HG03139 (cell line): ENCODE data around the gene SMOC2.

ENCODE experiments used
- ATAC-seq: cut with Tn5 transposase; IDR thresholded peaks from one replicate; pipeline ENCODE4 v1.9.1; 2021; ENCODE audit not compliant: unreplicated experiment

The SMOC2 gene

DNA sequence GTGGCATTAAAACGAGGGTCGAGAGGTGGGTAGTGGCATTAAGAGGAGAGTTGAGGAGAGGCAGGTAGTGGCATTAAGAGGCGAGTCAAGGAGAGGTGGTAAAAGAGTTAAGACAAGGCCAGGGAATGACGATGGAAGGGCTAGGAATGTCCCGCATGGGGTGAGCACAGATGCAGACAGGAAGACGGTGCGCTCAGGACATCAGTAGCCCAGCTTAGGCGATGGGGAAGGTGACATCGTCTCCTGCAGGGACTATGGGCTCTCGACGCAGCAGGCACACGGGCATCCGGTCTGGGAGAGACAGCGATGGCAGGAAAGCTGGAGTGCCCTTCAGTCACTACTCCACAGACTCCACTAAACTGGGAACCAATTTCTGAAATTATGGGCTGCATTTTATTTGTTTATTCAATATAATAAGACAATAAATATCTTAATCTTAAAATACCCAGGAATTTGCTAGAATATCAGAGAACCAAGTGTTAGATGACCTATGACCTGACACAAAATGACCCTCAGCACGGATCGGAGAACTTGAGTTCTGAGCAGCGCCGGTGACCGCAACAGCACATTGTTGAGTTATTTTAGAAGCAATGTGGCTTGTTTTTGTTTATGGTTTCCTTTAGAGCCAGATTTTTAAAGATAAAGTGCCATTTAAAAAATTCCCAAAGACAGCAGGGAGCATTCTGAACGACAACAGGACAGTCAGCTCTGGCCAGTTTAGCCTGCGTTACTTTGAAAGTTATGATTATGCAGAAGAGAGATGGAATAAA lies 177.7 kb downstream of the SMOC2 start:
- no peak for ATAC-seq

DNA sequence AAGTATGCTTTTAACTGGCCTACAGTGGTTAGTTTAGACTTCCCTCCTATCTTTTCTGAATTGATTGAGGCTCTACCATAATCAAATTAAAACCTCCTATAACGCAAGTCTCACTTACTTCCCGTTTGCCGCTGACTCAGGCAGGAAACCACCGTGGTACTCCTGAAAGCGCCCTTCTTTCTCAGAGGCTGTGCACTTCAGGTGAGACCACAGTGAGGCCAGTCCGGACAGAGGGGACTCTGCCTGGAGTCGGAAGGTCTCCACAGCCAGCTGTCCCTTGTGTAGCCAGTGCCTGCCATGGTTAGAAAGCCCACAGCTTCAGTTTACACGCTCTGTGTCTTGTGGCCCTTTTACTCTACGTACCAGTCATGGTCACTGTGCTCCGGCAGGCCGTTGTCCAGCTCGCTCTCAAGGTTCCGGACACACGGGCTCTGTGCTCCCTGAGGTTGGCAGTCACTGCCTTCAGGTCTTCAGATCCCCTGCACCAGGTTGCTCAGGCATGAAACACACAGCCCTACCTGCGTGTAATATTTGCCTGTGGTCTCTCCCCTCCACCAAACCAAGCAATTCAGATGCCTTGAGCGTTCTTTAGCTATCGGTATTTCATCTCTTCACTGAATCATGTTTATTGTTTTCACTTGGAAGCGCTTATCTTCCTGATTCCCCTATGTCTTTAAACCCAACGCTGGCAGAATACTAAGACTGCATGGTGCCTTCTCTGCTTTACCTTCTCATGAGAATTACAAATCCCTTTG lies 178.8 kb downstream of the SMOC2 start:
- ATAC-seq: no peak

DNA sequence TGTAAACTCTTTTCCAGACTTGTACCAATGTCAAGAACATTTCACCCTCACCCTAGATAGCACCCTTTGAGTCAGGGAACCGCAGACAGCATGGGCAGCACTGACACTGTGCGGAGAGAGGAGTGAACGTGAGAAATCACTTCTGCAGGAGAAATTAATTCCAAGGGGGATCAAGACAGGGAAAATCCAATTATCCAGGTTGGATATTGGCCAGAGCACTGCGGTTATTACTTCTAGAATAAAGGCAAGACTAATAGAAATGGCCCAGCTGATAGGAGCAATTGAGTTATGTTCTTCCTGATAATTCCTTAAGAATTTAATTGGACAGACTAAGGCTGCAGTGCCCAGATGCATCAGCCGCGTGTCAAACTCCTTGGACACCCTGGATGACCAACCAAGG lies 179.6 kb downstream of the SMOC2 start:
- ATAC-seq: no peak

DNA sequence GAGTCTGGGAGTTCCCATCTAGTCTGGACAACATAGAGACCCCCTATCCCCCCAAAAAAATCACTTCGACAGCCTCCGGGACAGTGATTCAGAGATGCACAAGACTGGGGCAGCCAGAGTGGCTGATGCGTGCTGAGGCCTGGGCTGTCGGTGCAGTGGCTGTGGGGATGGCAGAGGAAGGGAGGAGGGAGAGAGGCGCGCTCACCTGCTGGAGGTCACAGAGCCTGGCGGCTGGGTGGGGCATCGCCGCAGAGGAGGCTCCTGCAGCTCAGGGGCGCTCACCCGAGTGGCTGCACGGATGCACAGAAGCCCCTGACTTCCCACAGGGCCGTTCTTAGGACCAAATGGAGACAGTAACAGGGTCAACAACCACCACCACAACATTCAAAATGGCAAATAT lies 182.8 kb downstream of the SMOC2 start:
- ATAC-seq: no peak

DNA sequence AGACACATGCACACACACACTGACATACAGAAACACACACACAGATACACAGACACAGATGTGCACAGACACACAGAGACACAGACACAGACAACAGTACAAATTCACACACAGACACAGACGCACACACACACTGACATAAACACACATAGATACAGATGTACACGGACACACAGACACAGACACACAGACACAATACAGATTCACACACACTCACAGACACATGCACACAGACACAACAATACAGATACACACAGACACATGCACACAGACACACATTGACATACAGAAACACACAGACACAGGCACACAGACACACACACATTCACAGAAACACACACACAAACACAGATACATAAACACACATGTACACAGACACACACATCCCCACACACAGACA lies 183.6 kb downstream of the SMOC2 start:
- ATAC-seq: no peak

DNA sequence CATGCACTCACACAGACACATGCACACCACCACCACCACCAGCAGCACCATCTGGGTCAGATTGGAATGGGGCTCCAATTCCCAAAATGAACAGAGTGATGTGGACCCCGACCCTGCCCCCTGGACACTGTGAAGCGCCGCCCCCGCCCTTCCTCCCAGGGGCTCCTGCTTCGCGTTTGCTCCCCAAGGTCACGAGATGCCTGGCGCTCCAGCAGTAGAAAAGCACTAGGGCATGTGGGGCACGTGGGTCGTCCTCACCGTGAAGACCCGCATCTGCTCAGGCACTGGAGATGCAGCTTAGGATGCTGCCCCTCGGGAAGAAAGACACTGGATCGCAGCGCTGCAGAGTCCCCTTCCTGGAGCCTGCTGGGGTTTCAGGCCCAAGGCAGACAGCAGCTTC lies 184.0 kb downstream of the SMOC2 start:
- ATAC-seq: no peak

DNA sequence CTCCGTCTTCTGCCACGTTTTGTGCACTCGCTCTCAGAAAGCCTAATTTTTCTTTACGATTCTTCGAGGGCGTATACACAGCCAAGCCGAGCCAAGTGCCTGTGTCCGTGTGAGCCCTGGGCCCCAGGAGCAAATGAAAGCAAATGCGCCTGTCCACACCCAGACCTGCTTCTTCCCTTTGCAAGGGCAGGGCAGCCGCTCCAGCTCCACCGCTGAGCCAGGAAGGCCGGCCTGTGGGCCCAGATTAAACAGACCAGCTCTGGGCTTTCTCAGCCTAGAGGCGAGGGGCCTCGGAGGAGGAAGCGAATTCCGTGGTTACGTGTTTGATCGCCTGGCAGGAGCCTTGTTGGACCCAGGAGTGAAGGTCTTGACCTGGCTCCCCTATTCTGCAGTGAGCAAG lies 184.6 kb downstream of the SMOC2 start:
- no peak for ATAC-seq

DNA sequence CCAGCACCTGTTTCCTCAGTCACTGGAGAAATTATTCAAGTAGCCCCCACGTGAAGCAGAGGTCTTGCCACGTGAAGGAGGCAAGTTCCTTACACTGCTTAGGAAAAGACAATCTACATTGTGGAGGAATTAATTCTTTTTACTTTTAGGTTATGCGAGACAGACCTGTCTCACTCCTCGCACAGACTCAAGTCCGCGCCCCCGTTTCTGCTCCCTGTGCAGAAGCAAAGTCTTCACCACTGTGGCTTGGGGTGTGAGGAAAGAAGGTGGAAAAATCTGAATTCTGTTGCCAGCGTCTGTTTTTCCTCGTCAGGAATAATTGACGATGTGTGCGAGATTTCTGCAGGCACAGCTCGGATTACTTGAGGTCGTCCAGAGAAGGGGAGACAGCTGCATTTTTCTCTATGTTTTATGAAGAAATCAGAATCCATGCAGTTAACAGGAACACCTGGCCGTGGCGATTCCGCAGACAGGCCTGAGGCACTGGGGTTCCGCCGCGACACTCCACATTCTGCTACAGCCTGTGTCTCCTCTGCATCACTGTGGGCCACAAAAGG lies 185.1 kb downstream of the SMOC2 start:
- ATAC-seq: no peak

DNA sequence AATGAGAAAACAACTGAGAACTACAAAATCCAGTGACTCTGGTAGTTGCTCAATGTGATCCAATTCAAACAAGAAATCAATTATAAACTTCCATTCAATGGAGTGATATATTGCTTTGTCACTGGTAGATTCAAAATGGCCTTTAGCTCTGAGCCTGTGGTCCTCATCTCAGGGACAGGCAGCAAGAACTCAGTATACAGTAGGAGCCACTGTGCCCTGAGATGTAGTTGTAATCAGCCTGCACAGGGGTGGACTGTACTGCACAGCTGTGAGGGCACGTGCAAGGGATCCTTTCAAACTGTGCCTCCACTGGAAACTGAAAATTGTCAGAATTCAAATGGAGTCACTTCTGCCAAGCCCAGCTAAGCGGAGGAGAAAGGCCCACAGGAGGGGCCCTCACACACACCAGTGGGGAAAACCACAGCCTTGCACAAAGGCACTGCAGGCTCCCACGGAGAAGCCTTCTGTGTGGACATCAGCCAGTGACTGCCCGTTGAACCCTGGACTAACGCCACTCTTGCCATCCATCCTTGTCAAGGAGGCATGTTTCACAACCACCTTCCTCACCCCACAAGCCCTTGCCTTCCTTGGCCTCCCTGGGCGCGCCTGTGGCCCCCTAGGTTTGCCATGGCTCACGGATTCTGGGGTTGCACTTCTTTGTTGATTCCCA lies 186.7 kb downstream of the SMOC2 start:
- ATAC-seq: no peak

DNA sequence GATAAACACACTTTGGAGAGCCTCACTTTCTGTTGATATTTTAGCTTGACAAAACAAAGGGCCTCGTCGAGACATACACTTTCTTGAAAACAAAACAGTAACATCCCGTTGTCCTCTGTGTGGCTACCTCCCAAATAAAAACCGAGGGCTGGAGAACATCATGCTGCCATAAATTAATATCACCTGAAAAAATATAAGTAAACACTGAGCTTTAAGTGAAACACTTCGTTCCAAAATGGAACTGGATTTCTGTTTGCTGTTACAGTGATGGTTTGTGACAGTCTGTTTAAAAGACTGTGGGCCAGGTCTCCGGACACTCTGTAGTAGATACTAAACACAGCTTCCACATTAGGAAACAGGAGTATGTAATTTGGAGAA lies 187.2 kb downstream of the SMOC2 start:
- no peak for ATAC-seq

DNA sequence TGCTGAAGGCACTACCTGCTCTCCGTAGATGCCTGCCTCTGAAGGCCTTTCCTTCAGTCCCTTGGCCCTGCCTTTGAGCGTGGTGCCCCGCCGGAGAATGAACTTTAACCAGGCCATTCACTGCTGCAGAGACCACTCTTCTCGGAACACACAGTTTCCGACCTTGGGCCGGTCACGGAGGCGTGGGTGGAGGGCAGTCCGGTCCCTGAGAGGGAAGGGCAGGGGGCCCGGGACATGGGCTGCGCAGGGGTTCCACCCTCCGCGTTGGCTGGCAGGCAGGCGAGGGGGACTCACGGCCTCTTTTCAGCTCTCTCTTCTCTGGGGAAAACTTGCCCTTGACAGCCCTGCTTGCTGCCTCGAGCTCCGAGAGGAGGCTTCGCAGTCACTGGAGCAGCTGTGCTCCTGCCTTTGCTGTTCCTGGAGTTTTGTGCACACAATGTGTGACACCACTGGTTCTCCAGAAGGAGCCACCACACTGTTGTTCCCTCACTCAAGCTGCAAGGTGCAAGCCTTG lies 187.8 kb downstream of the SMOC2 start:
- no peak for ATAC-seq

DNA sequence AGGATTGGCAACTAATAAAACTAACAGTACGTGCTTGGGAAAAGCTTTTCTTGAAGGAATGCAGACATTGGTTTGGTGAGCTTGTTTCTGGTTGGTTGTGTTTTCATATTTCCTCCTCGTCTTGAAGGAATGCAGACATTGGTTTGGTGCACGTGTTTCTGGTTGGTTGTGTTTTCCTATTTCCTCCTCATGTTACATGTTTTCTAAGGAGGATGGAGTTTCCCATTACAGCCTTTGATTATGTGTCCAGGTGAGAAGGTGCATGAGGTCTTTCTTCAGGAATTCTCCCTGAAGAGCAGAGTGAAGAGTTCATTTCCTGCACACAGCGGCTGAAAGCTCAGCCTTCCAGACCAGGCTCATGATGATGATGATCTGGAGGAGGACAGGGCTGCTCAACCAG lies 190.6 kb downstream of the SMOC2 start:
- no peak for ATAC-seq

DNA sequence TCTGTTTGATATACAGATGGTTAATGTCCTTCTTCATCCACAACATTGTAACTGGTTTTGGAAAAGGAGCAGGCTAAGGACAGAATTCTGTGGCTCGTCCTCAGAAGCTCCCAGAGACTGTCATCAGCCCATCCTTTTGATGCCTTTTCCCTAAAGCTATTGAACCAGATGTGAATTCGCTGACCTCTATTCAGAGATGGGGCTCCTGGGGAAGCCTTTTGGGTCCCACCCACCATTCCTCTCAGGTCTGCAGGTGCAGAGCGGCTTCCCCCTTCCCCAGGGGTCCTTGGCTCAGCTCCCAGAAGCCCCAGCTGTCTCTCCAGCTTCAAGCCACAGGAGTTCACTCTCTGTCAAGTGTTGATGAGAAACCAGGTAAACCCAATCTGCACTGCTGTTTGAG lies 191.7 kb downstream of the SMOC2 start:
- no peak for ATAC-seq

DNA sequence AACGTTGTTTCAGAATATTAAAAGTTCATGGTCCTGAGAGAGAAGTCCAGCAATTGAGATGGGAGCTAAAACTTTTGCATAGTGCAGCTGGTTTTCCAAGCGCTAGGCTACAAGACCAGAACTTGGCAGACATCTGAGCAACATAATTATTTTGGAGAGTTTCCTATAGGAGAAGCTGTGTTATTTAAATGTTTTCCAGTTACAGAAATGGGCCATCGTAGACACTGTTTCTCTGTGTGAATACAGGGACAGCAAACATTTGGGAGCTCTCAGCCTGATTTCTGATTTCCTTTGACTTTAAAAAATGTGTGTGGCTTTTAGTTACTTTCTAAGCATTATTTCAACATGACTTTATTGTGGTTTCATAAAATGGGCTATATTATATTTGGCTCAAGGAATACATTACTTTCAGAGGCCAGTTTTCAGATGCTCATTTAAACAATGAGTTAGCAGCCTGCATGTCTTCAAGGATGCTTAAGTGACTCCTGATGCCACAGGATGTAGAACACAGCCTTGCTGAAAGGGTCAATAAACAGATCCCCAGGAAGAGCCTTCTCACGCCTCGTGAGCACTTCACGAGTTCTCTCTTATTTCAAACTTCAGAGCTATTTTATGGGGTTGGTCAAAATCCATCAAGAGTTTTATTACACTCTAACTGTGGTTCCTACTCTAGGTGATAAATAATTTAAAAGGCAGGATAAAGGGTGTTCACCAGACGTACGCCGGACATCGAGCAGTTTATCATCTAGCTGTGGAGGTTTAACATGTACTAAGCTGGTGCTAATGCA lies 193.8 kb downstream of the SMOC2 start:
- no peak for ATAC-seq

DNA sequence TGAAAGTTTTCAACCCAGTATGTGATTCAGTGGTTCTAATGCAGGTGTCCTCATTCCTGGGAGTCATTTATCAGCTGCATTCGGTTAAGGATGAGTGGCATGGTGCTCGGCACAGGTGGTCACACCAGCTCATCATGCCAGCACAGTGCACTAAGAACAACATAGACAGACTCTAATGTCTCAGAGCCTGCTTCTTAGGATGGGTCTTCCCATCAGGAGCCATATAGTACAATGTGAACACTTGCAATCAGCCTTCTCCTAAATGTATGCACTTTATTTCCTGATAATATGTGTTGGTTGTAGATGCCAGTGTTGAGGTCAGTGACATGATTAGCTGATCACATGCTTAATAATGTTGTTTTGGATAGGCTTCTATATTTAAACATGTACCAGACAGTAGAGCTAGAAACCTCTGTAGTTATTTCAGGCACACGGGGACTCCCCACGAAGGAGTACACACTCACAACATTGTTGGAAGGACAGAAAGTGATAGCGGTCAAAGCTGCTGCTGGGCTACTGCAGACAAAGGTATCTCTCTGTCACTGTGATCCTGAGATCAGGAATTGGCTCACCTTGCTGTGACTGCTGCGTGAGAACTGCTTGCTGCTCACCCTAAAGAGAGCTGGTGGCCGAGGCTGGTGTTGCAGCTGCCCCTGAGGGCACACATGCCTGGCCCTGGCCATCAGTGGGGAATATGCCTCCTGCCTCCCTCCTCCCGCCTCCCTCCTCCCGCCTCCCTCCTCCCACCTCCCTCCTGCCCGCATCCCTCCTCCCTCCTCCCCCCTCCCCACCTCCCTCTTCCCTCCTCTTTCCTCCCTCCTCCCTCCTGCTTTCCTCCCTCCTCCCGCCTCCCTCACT lies 195.4 kb downstream of the SMOC2 start:
- ATAC-seq: no peak

DNA sequence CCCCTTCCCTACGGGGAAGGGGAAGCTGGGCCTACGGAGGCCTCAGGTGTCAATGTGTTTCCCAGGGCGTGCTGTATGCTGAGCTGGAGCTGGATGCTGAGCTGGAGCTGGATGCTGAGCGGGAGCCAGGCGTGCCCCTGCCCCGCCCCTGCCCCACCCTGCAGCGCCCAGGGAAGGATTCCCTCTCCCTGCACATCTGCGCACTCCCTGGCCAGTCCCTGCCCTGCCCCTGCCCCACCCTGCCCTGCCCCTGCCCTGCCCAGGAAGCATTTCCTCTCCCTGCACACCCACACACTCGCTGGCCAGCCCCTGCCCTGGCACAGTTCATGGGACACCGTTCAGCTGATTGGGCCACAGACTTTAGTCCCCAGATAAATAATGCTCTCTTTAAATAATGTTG lies 196.8 kb downstream of the SMOC2 start:
- no peak for ATAC-seq

DNA sequence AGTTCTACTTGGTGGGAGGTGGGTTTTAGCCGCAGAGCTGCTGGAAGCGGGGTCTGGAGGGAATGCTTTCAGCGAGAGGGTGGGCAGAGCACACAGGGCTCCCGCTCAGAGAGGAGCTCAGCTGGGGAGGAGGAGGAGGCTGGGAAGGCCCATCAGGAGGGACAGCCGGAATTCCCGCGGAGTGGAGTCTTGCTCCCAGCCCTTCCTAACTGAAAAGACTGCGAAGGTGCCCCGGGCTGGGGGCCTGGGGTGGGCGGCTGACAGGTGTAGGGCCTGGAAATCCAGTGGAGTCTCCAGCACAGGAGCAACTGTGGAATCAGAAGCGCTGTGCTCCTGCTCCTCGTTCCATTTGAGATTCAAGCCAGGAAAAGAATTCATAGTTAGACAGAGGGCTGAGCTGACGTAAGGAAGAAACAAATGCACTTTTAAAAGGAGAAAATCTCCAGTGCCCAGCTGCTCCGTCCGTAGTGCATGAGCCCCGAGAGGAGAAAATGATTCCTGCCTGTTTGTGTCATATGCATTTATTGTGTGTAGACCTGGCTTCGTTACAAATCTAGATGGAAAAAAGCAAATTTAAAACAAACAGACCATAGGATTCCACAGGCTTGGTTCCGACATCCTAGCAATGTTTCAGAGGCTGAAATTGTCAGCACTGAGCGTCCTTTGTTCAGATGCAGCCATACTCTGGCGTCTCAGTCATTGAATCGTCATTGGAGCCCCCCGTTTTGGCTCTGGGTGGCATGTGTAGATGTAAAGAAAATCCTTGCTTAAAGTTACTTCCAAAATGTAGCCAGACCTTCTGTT lies 197.7 kb downstream of the SMOC2 start:
- ATAC-seq: no peak

DNA sequence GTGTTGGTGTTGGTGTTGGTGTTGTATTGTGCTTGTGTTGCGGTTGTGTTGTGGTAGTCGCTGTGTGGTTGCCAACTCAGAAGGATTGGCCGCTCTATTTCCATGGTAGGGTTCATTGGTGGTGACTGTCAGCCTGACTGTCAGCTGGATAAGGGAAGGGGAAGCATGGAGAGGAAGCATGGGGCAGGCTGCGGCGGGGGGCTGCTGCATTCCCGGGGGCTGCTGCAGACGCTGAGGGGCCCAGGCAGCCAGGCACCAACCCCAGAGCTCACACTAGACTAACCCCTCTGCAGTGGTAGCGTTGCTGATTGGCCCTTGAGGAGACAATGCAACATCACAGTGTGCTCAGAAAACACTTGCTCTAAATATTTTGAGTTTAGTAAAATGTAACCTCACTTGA lies 199.2 kb downstream of the SMOC2 start:
- ATAC-seq: no peak

DNA sequence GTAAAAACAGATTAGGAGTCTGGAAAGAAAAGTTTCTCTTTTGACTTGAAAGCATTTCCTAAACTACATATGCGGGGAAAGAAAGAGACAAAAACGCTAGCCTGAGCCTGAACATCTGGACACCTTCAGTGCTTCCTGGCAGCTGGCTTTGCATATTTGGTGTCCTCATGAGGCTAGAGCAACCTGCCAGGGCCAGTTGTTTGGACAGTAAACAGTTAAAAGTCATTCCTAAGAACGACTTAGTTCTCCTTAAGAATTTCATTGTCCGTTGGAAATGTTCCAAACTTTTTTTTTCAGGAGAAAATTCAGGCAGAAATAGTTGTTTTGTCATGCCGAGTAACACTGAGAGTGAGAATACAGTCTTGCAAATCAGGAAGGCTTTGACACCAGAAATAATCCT lies 199.8 kb downstream of the SMOC2 start:
- no peak for ATAC-seq
